ENCODE results near the gene PADI2.

The PADI2 gene

DNA sequence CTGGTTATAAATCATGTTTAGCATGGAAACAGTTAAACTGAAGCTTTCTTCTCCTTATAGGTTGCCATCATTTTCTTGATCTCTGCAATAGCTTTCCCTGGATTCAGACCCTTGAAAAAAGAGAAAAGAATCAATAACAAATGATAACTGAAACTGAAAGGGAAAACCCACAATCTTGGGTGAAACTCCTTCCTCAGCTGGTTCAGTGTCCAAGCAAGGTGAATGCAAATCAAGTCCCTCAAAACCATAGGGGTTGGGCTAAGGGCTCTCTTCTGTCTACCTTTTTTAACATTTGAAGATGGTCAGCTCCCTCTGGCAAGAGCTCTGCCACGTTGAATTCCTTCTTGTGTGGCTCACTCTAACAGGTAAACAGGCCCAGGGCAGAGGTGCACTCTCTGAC, 100.4 kb downstream of the PADI2 start:
- DNase-seq (ENCODE audit: extremely low spot score) = no peak
- POLR2A ChIA-PET = interaction anchor here (1.3 kb wide), 1 partner anchor 8 kb away, joined by 3 read pairs; no protein-coding TSS in a partner anchor
- TF ChIP-seq, protein P1, sequence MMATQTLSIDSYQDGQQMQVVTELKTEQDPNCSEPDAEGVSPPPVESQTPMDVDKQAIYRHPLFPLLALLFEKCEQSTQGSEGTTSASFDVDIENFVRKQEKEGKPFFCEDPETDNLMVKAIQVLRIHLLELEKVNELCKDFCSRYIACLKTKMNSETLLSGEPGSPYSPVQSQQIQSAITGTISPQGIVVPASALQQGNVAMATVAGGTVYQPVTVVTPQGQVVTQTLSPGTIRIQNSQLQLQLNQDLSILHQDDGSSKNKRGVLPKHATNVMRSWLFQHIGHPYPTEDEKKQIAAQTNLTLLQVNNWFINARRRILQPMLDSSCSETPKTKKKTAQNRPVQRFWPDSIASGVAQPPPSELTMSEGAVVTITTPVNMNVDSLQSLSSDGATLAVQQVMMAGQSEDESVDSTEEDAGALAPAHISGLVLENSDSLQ (IDR thresholded peaks at IDR 0.05) = no peak
- TF ChIP-seq FOXA1 (IDR thresholded peaks at IDR 0.05) = no peak
- TF ChIP-seq FOXM1 (IDR thresholded peaks at IDR 0.05; ENCODE audit: borderline replicate concordance) = no peak
- TF ChIP-seq CTBP1 (IDR thresholded peaks at IDR 0.05; ENCODE audit: borderline replicate concordance) = no peak
- TF ChIP-seq ELF4 (IDR thresholded peaks at IDR 0.05) = no peak
- TF ChIP-seq HDGF (IDR thresholded peaks at IDR 0.05; ENCODE audit: borderline replicate concordance) = no peak
- TF ChIP-seq SUZ12 (IDR thresholded peaks at IDR 0.05) = no peak
- no peak for TF ChIP-seq ARNT (IDR thresholded peaks at IDR 0.05)
- CTCF ChIA-PET = no interaction called here

DNA sequence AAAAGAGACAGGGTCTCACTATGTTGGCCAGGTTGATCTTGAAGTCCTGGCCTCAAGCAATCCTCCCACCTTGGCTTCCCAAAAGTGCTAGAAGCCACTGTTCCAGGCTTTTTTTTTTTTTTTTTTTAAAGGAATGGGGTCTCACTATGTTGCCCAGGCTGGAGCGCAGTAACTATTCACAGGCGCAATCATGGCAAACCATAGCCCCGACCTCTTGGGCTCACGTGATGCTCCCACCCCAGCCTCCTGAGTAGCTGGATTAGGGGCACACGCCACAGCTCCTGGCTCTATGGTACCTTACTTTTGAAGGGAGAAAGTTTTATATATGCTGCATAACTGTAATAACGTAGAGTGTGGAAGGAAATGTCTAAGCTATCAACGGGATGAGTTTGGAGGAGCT, 101.8 kb downstream of the PADI2 start:
- POLR2A ChIA-PET = interaction anchor here (1.1 kb wide), 1 partner anchor 112 kb away, joined by 3 read pairs; no protein-coding TSS in a partner anchor
- TF ChIP-seq SP1 (IDR thresholded peaks at IDR 0.05) (no peak), FOXM1 (IDR thresholded peaks at IDR 0.05; ENCODE audit: borderline replicate concordance) (no peak), CTBP1 (IDR thresholded peaks at IDR 0.05; ENCODE audit: borderline replicate concordance) (no peak), LEF1 (IDR thresholded peaks at IDR 0.05; ENCODE audit: borderline replicate concordance) (no peak), BHLHE40 (IDR thresholded peaks at IDR 0.05; ENCODE audit: borderline replicate concordance) (no peak), TARDBP (IDR thresholded peaks at IDR 0.05) (no peak), ELF4 (IDR thresholded peaks at IDR 0.05) (no peak), ARNT (IDR thresholded peaks at IDR 0.05) (no peak)
- TF ChIP-seq, protein P1 (IDR thresholded peaks at IDR 0.05) = no peak
- CTCF ChIA-PET = no interaction called here
- DNase-seq (ENCODE audit: extremely low spot score) = no peak
